Measurements from ENCODE around the gene ITGB1.
"Not testable (repeated sequence)": the region's sequence is repeated elsewhere in the genome, so short reads cannot be mapped to it uniquely, and the experiment has no call there.

ITGB1 gene

DNA sequence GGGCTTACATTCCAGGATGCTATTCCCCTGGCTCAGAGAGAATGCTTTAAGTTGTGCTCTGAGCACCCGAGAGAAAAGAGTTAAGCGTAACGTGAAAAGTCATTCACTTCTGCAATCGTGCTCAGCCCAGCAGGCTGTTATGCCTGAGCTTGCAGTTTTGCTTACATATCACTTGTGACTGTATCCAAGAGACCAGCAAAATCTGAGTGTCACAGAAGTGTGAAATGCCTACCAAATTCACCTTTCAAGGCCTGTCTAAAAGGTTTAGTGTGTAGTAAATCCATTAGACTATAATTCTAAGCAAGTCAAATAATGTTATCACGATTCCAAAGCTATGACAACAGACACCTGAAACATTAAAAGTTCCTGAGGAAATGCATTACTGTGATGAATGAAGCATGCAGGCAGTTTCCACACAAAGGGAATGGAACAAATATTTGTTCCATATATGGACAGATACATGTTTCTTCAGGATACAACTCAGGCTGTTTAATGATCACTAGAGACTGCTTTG, 20.1 kb downstream of the ITGB1 start:
- DNase-seq (ENCODE audit: low spot score) = no peak

GRCh38 chr10:32932225-32932729, 25.8 kb downstream of the ITGB1 start:
- no peak for DNase-seq (ENCODE audit: low spot score)

DNA sequence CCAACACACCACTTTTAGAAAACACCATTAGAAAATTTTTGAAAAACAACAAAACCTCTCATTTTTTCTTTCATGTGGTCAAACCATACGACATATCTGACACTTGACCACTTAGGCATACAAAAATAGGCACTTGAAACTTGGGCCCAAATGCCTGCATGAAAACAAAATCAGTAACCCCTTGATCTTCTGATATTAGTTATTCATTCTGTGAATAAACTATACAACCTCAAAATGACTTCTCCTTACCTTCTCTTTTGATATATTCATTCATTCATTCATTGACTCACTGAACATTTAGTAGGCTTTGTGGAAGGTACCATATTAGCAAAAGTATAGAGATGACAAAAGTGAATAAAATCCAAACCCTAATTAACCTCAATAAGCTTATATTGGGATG, 26.4 kb downstream of the ITGB1 start:
- no peak for DNase-seq (ENCODE audit: low spot score)

- no peak for DNase-seq (ENCODE audit: low spot score)
Observed at GRCh38 chr10:32930036-32930435, 28.0 kb downstream of the ITGB1 start.

- DNase-seq (ENCODE audit: low spot score) = no peak
Observed at GRCh38 chr10:32929634-32930033, 28.4 kb downstream of the ITGB1 start.

DNA sequence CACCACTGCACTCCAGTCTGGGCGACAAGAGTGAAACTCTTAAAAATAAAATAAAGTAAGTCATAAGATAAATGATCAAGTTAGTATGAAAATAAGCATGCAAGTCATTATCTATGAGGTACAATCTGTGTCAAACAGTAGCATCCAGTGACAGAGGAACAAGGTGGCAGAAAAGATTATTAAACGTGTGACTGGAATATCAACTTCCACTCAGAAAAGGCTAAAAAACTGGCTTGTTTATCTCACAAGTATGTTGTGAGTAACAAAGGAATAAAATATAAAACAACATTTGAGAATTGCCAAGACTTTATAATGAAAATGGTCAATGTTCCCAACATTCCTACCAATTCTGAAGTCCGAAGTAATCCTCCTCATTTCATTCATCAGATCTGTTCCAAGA, 30.3 kb downstream of the ITGB1 start:
- no peak for DNase-seq (ENCODE audit: low spot score)

DNA sequence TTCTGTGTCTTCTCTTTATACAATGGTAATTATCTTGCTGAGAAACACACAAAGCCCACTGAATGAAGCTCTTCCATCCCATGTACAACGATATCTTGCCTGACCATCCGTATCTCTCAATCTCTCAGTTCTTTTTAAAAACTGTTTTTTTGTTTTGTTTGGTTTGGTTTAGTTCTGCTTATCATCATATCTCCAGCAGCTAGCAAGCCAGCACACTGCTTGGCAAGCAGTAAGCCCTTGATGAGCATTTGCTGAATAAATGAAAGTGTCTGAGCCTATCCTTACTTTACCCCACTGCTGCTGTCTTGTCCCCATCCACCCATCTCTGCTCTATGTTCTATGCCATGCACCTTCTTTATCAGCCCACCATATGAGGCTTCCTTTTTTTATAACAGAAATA, 34.2 kb downstream of the ITGB1 start:
- no peak for DNase-seq (ENCODE audit: low spot score)

DNA sequence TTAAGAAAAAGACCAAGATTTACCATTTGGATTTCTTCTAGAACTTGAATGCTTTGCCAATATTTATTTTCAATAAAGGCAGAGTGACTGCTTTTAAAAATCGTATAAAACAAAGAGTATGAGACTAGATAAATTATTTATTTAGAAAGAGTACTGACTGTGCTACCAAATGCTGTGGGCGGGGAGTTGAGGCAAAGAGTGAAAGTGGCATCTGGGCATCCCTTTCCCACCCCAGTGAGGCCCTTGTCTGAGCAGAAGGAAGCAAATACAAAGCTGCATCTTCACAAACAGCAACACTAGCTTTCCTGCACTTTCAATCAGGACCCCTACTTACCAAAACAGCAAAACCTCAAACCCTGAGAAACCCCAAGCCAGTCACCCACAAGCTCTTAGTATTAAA, 34.9 kb downstream of the ITGB1 start:
- DNase-seq (ENCODE audit: low spot score) = no peak

DNA sequence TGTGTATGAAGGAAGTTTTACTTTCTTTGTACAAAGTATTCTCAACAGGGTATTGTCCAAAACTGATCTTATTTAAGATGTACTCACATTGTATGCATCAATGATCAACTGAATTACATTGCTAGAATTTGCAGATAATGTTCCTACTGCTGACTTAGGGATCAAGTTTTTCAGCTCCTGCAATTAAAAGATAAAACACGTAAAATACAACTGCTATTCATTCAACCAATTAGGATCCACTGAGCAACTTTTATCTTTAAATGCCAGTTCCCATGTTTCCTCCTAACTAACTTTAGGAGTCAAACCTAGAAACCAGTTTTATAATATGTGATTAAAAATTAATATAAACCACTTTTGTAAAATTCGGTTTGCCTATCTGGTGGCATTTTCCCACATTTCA, 35.9 kb downstream of the ITGB1 start:
- no peak for DNase-seq (ENCODE audit: low spot score)

DNA sequence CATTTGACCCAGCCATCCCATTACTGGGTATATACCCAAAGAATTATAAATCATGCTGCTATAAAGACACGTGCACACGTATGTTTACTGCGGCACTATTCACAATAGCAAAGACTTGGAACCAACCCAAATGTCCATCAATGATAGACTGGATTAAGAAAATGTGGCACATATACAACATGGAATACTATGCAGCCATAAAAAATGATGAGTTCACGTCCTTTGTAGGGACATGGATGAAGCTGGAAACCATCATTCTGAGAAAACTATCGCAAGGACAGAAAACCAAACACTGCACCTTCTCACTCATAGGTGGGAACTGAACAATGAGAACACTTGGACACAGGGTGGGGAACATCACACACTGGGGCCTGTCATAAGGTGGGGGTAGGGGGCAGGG, 40.2 kb downstream of the ITGB1 start:
- not testable (repeated sequence) for DNase-seq (ENCODE audit: low spot score)

DNA sequence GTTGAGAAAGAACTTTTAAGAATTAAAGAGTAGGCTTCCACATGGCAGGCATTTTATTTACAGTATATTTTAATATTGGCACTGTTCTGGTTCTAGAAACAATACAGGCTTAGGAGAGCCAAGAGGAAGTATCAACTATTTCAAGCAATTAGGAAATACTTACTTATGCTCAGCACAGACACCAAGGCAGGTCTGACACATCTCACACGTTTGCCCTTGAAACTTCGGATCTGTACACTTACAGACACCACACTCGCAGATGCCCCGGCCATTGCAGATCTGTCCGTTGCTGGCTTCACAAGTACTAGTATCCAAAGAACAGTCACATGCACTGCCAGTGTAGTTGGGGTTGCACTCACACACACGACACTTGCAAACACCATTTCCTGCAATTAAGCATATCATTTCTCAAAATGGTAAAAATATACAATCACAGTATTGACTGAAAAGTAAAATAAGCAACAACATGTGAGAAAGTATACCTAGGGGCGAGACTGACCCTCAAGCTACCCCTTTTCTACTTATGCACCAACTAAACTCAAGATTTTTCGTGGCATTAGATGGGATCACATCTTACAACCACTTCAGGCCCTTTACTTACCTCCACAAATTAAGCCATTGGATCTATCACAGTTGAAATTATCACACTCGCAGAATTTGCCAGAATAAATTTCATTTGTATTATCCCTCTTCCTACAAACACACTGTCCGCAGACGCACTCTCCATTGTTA, 46.6 kb downstream of the ITGB1 start:
- no peak for DNase-seq (ENCODE audit: low spot score)

DNA sequence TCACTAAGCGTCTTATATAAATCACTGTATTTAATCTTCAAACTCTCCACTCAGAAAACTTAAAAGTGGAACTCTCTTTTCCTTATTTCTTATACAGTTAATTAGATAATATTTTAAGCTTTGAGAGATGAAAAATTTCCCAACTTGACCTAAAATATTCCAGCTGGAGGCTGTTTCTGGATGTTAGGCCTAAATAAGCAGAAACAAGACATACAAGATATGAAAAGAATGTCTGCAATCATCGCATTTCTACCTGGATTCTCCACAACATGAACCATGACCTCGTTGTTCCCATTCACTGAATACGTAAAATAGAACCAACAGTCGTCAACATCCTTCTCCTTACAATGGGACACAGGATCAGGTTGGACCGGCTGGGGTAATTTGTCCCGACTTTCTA, 48.1 kb downstream of the ITGB1 start:
- not testable (repeated sequence) for DNase-seq (ENCODE audit: low spot score)

GRCh38 chr10:32909456-32909855, 48.6 kb downstream of the ITGB1 start:
- DNase-seq (ENCODE audit: low spot score) = no peak

- no peak for DNase-seq (ENCODE audit: low spot score)
Observed at GRCh38 chr10:32906595-32906994, 51.4 kb downstream of the ITGB1 start.

GRCh38 chr10:32905466-32905865, 52.6 kb downstream of the ITGB1 start:
- no peak for DNase-seq (ENCODE audit: low spot score)

GRCh38 chr10:32901815-32902214, 56.2 kb downstream of the ITGB1 start:
- no peak for DNase-seq (ENCODE audit: low spot score)

GRCh38 chr10:32895200-32895968, 62.6 kb downstream of the ITGB1 start:
- DNase-seq (ENCODE audit: low spot score) = not testable (repeated sequence)

- no peak for DNase-seq (ENCODE audit: low spot score)
Observed at GRCh38 chr10:32893916-32894664, 63.9 kb downstream of the ITGB1 start.

DNA sequence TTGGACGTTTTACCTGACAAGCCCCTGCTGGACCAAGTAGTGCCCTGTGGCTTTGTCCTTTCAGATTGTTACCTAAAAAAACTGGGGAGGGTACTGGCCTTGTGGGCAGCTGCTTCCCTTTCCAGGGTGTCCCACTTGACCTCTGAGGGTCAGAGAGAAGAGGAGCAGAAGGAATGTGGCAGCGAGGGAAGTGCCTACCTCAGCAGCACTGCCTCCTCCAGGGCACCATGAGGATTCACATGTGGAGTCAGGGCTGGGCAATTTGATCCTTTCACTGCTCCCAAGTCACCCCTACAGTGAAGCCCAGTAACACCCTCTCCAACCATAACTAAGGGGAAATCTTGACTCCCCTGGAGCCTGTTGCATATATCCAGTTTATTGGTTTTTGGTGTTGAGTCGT, 64.6 kb downstream of the ITGB1 start:
- no peak for DNase-seq (ENCODE audit: low spot score)

DNA sequence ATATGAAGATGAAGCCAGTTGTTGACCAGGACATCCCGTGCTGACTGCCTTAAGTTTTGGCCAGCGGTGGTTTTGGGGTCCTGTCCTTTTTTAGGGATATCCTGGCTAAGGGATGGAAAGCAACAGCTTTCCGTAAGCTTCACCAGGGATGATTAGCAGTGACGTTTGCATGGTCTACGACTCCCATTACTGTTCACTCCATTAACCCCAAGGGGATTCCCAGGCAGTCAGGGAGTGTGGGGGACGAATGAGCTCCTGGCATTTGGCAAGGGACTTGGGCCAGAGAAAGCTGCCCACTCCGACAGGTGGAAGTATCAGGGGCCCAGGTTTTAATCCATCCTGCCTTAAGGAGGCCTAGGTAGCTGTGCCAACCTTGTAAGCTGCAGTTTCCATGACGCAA, 66.8 kb downstream of the ITGB1 start:
- no peak for DNase-seq (ENCODE audit: low spot score)

- no peak for DNase-seq (ENCODE audit: low spot score)
Observed at GRCh38 chr10:32890444-32890843, 67.6 kb downstream of the ITGB1 start.

DNA sequence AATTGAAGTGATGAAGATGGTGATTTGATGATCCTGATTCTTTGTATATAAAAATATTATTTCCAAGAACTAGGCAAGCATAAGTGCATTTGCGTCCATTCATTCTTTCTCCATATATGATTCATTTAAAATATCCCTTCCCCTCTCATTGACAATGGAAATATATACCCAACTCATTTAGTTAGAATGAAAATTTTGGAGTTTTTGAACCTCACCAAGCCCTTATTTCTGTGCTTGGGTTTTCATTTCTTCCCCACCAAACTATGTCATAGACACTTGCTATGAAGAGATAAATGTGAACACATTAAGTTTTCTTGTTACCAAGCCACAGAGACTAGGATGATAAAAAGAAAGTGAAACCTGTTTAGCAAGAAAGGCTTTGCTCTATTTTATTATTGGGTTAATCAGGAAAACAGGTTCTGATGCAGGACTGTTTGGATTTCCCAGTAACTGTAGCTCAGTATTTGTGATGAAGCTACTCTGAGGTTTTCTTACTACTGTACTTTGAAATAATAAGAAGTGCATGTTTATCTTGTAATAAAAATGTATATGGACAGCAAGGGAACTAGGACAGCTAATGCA, 68.3 kb downstream of the ITGB1 start:
- DNase-seq (ENCODE audit: low spot score) = no peak
